SH-SY5Y (cell line): Measurements from ENCODE around the gene NID1.

Source experiments
- GATA2 ChIP-seq: IDR thresholded peaks from 2 replicates; pipeline ENCODE4 v1.6.1; 2011; ENCODE audit warnings: mild to moderate bottlenecking, low read depth, low read length
- GATA3 ChIP-seq: IDR thresholded peaks from 2 replicates; pipeline ENCODE4 v1.6.1; 2011; ENCODE audit warnings: low read depth, mild to moderate bottlenecking, low read length, moderate library complexity

Gene NID1

DNA sequence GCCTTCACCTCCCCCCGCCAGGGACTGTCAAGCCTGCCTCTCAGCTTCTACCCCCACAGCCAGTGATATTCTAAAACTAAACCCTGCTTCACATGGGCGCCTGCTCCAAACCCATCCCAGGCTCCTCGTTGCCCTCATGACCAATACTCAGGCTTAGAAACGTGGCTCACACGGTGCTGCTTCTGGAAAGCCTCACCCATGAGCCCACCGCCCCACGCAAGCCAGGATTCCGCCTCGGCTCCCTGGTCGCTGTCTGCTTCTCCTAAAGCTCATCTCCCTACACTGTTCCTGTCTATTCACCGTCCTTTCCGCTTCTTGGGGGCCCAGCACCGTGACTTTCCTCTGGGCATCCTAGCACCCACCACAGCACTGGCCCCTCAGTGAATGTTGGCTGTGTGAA, 72.5 kb downstream of the NID1 start:
- TF ChIP-seq GATA3 (no peak), GATA2 (no peak)

GRCh38 chr1:235990330-235990795, 74.5 kb downstream of the NID1 start:
- no peak for TF ChIP-seq GATA3
- no peak for TF ChIP-seq GATA2

DNA sequence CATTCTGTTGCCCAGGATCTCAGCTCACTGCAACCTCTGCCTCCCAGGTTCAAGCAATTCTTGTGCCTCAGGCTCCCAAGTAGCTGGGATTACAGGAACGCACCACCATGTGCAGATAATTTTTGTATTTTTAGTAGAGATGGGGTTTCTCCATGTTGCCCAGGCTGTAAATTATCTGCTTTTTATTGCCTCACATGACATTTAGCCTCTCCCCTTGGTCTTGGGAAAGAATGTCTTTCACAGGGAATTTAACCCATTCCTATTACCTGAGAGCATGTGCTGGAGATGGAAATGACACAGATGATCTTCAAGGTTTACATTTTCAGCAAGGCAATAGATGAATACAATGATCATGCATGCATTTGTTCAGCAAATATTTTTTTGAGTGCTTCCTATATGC, 75.8 kb downstream of the NID1 start:
- TF ChIP-seq GATA3 (no peak), GATA2 (no peak)

DNA sequence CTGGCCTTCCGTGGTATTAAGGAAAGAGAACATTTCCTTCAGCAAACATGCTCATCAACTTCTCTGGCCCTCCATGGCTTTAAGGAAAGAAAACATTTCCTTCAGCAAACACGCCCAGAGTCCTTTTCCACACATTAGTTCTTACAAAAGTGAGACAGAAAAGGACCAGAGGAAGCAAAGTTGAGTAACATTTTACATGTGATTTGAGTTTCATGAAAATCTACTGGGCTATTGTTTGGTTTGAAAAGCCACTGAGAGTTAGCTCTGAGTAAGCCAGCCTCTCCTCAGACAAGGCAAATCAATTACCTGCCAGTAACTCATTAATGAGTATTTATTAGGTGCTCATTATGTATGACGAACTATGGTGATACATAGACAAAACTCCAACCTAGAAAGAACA, 78.0 kb downstream of the NID1 start:
- TF ChIP-seq GATA3 (no peak), GATA2 (no peak)

DNA sequence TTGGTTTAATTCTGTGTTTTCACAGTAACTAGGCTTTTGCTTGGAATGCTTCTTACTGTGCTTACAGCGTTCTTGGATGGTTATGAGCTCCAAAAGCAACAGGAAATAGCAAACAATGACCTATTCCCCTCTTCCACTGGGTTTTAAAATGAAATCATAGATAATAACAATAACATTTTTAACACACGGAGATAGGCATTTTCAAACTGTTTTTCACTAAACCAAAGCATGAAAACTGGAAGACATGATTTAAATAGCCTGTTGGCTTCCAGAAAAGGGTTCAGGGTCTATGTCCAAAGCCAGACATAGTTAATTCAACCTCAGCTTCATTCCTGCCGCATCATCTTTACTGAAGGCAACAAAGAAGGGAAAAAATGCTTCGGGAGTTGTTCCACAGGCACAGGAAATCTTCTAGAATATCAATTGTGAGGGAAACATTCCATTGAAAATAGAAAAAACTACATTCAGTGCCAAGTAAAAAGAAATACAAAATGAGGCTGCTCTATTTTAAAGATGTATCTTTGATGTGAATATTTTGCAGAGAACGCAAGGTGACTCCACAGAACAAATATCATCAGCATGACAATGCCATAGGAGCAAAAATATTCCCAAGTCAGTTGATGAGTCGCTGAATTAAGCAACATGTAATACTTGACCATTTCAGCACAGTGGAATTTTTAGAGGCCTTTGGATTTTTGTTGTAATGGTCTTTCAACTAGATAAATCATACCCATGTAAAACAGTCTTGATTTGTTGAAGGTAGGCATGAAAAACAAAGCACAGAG, 80.7 kb downstream of the NID1 start:
- no peak for TF ChIP-seq GATA3
- no peak for TF ChIP-seq GATA2

DNA sequence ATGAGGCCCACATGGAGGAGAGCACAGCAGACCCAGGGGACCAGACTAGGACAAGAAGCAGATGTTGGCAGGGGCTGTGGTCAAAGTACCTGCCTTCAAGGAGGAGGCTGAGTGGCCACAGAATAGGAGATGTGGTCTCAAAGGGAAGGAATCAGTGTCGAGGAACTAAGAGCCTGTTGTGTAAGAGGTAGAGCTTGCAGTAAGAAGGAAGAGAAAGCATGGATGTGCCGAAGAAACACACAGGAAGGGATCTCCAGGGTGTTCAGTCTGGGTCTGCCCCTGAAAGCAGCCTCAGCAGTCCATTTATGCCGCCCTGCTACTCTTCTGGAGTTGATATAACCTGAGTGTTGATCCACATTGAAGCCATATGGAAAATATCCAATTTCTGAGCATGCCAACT, 83.9 kb downstream of the NID1 start:
- TF ChIP-seq GATA2, result no peak
- TF ChIP-seq GATA3, result no peak

- TF ChIP-seq GATA2 (no peak), GATA3 (no peak)
Measured at GRCh38 chr1:235979716-235980333, 85.1 kb downstream of the NID1 start.

- no peak for TF ChIP-seq GATA2
- no peak for TF ChIP-seq GATA3
Measured at GRCh38 chr1:235979176-235979575, 85.7 kb downstream of the NID1 start.

DNA sequence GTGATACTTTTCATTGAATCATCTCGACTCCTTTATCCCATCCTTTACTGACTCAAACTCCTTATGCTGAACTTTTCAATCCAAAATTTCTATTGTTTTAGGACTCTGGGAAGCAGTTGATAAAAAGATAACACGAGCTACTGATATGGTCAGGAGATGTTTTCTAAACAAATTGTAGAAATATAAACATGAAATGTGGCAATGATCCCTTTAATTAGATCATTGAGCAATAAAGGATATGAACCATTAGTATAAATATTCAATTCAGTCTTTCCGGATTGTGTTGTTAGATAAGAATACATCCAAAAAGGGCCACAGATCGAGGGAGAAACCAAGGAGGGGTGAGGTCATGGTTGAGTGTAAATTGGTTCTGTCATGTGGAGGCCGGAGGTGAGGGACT, 88.4 kb downstream of the NID1 start:
- TF ChIP-seq GATA3 (no peak), GATA2 (no peak)

- no peak for TF ChIP-seq GATA3
- TF ChIP-seq GATA2, result no peak
Measured at GRCh38 chr1:235974616-235975015, 90.3 kb downstream of the NID1 start.

- no peak for TF ChIP-seq GATA2
- no peak for TF ChIP-seq GATA3
Measured at GRCh38 chr1:235972311-235972689, 92.6 kb downstream of the NID1 start.

GRCh38 chr1:235971571-235972310, 93.1 kb downstream of the NID1 start:
- TF ChIP-seq GATA3 (no peak), GATA2 (no peak)

GRCh38 chr1:235971020-235971419, 93.9 kb downstream of the NID1 start:
- TF ChIP-seq GATA3, result no peak
- no peak for TF ChIP-seq GATA2

- TF ChIP-seq GATA2, result no peak
Measured at GRCh38 chr1:235968831-235969230, 96.1 kb downstream of the NID1 start.

GRCh38 chr1:235960809-235961208, 104.1 kb downstream of the NID1 start:
- TF ChIP-seq GATA3, result no peak
